GM19043 (cell line): ENCODE data around the gene MRPL46.

ENCODE experiments used
- ATAC-seq: cut with Tn5 transposase; IDR thresholded peaks from one replicate; pipeline ENCODE4 v1.9.1; 2021; ENCODE audit warnings: low read depth; ENCODE audit not compliant: unreplicated experiment

MRPL46 gene

DNA sequence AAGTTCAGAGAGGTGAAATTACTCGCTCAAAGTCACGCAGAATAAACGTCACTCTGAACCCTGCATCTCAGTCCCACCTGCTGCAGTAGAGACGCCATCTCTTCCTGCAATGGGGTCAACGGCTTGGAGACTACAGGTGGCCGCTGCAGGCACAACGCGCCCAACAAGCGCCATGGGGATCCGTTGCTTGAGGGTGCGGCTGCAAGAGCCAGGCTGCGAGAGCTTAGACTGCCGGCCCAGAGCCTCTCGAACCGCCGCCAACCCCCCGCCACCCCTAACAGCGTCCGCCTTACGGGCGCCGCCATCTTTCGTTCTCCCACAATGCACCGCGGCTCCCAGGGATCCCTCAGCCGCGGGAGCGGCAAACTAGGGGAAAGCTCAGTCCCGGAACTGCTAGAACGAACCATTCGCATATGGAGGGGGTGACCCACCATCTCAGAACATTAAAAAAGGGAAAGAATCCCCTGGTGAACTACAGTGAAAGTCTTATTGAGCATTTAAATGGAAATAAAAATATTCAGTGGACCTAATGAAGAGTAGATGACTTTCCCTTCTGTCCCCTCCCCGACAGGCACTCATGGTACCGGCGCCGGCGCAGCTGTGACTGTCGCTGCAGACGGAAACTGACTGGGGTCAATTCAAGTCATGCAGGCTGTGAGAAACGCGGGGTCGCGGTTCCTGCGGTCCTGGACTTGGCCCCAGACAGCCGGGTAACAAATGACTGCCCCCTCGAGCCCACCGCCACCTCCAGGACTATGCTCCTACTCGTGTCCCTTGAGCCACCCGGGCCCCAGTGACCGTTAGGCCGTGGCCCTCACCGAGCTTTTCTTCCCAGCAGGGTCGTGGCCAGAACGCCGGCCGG, at the start of gene MRPL46, which contains the start of gene MRPS11:
MRPL46 (minus strand) TSS at position 316 of the 862 bp plus-strand sequence; CDS start at position 305, 11 bp downstream.
MRPS11 (plus strand) TSS at position 636 of the 862 bp plus-strand sequence; CDS start at position 646, 10 bp downstream.
- ATAC-seq: peak; percentile 86

DNA sequence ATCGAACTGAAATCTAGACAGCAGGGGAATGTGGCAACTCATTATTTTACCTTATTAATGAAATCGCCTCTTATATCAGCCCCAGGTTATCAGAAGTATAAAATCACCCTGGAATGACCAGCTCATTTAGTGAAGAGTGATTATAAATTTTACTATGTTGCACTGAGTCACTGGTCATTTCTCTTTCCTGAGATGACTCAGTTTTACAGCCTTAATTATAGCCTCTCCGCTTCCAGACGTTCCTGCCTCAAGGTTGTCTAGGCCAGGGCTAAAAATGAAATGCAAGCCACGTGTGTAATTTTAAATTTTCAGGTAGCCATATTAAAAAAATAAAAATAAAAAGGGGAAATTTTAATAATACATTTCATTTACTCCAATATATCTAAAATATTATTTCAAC, 46.0 kb upstream of the MRPL46 start:
- no peak for ATAC-seq

DNA sequence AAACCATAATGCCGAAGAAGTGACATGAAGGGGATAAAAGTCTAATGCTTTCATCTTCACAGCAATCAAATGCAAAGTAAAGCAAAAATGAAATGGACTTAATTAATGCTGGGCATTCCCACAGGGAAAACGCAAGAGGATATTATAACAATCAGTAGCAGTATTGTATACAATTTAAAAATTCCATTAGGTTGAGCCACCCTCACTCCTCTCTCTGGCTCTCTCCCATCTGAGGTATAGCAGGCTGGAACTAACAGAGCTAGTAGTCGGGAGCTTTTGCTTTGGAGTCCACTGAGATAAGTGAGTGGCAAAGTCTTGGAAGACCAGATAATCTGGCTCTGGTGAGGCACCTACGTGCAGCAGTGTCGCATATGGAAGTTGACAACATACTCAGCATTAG, 45.4 kb upstream of the MRPL46 start:
- ATAC-seq: no peak

DNA sequence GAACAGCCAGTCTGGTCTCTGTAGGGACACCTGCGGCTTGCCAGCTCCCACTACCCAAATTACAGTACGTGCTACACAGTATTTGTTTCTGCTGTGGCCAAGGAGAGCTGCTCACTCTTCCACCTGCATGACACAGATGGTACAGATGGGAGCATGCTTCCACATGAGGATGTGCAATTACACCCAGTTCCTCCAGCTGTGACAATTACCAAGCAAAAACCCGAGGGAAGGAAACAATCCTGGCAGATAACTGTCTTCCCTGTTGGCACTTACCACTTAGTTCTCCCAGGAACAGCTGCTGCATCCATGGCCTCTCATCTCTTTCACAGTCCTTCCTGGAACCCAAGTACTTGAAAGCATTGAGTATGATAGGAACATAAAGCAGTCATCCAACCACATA, 44.9 kb upstream of the MRPL46 start:
- no peak for ATAC-seq

DNA sequence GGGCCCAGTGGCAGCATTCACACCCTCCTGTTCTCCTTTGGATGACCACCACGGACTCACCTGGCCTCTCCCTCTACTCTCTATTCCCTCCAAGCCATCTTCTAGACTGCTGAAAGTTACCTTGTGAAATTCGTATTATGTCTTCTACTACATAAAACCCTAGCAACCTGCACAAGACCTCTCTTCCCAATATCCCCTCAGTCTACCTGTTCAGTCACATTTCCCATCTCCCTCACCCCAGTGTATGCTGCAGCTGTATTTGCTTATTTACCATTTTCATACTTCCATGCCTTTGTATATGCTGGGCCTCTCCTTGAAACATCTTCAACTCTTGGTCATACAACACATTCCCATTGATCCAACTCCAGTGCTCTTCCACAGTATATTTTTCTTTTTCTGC, 44.0 kb upstream of the MRPL46 start:
- ATAC-seq: no peak

DNA sequence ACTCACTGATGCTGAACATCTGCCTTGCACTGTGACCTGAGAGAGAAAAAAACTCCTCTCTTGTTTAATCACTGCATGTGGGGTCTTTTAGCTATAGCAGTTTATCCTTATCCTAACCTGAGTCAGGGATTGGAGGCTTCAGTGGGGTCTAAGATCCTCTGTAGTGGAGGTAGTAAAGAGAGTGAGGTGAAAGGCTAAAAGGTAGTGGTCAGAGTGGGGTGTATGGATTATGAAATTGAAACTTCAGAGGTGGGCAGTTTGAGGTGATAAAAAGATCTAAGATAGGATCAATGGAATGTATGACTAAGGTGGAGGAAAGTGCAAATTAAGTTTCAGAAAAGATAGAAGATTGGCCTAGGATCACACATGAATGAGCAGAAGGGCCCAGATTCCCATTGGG, 42.8 kb upstream of the MRPL46 start:
- no peak for ATAC-seq

DNA sequence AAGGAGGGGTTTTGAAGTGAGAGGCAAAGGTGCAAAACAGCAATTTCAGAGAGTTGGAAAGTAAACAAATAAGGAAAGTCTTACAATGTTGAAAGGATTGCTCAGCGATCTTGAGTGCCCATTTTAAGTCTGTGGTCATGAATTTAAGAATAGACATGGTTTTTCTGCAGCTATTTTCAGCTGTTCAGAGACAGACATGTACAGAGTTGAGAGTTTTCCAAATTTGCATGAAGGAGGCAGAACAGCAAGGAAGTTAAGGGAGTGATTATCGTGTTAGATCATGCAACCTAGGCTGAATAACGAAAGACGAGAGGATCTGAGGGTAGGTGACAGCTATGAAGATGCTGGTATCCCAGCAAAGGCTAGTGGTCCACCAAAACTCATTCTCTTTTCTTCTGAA, 42.1 kb upstream of the MRPL46 start:
- ATAC-seq: no peak

DNA sequence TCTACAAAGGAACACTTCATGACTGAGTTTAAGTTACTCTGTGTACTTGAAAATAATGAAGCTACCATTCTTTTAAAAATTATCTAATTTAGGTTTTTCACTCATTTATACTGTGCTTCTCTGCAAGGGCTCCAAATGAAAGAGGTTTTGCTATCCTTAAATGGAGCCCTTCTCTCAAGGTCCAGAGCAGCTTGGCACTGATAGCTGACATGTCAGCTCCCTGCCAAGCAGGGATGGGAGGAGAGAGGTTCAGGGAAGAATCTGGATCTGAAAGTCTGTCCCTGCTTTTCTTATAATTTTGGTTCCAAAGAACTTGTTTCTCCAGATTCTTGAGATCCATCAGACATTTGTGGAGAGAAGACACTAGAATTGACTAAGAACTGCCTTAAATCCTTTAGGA, 39.4 kb upstream of the MRPL46 start:
- ATAC-seq: no peak

DNA sequence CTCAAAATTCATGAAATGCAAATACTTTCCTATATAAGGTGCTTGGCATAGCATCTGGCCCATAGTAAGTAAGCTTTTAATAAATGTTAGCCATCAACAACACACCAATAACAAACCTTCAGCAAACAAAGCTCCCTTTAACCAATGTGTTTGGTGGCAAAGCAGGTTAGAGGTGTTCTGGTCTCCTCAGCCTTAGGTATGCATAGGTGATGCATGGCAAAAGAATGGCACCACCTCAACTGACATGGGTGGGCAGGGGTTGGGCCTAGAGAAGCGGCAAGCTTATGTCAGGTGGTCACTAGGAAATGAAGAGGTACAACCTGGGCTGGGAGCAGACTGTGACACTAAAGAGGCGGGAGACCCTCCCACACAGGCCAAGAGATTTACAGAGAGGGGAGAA, 38.5 kb upstream of the MRPL46 start:
- ATAC-seq: no peak

DNA sequence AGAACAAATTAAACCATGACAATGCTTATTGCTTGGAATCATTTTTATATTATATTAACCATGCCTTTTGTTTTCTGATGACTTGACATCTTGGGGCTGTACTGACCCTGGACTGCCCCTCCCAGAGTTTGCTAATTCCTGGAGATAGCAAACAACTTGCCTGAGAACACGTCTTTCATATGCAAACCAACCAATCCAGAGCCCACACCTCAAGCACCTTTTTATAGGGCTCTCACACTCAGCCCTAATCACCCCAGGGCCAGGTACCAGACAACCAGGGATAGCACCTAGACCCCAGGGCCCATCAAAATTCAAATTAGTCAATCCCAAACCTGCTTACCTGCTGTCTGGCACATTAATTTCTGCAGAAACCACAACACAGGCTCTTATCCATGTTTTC, 37.3 kb upstream of the MRPL46 start:
- no peak for ATAC-seq

DNA sequence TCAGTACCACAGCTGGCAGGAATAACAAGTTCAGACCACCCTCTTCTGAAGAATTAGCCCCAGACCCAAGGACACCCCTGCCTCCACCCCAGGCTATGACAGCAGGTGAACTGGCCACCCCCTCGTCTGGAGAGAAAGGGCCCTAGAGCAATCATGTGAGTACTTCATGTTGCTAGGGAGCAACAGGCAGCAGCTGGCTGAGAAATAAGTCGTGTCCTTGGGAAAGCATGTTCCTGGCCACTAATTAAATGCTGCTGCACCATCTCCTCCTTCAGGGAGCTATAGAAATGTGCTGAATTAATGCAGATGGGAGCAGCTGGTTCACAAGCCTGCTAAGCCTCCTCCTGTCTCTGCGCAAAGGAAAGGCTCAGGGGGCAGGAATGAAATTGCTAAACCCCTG, 31.8 kb upstream of the MRPL46 start:
- no peak for ATAC-seq

DNA sequence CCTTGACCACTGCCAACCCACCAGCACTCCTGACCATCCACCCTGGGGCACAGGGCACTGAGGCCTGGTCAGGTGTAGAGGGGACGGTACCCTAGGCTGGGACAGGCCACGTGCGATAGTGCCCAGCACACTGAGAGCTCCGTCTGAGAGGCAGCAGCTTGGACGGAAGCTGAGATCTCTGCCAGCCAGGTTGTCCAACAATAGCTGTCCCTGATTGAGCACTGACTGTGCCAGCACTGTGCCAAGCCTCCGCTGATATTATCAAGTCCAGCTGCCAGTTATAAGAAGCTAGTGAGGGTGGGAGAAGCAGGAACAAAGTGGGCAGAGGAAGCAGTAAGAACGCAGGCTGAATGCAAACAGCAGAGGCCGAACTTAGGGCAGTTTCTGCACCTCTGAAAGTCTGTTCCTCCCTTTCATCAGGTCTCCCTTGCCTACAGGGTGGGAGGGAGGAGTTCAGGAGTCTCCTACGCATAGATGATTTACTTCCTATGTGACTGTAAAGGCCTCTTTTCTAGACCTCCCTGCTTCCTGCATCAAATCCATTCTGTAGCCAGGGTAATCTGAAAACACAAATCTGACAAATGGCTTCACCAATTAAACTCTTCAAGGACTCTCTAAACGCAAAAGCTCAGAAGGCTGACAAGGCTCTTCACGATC, 30.0 kb upstream of the MRPL46 start:
- ATAC-seq: no peak

DNA sequence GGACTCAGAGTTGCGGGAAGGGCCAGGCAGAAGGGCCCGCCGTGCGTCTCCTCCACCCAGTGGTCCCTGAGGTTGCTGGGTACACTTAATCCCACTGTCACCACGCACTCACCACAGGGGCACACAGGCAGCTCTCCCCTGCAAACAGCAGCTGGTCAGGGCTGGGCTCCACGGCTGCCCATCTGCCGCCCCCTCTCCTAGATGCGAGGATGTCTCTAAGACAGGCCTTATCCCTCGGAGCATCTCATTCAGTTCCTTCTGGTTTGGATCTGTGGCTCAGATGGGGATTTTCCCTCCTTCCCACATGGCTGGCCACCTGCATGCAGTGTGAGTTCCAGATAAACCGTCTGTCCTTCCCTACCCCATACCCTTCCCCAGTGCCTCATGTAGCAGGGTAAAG, 26.7 kb upstream of the MRPL46 start:
- ATAC-seq: no peak

DNA sequence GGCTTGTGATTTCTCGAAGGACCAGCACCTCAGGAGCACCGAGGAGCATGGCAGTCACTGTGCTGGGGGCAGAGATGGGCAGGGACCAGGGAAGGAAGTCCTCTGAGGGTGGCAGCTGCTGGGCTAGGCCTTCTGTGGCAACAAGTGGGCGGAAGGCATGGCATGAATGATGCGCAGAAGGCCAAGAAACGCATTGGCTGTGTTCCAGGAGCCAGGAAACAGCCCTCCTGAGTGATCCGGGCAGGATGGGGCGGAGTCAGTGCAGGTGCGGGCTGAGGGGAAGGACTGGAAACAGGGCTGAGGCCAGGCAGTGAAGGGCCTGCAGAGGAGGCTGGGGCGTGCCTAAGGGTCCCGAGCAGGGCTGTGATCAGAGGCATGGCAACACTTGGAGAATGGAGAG, 24.0 kb upstream of the MRPL46 start:
- ATAC-seq: no peak

DNA sequence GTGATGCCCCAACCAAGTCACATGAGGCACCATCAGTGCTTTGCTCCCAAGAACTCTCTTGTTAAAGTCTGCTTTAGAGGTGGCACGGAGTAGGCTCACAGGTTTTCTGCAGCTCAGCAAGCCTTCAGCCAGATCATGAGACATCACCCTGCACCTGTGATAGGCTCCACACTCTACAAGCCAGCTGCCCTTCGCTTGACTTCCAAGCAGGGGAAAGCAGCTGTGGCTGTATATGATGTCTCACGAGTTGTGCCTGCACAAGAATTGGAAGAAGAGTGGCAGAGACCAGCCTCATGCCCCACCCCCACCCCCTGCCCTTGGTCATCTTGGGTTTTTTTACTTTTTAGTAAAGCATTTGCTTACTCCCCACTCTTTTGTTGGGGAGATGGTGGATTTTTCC, 22.8 kb upstream of the MRPL46 start:
- no peak for ATAC-seq

DNA sequence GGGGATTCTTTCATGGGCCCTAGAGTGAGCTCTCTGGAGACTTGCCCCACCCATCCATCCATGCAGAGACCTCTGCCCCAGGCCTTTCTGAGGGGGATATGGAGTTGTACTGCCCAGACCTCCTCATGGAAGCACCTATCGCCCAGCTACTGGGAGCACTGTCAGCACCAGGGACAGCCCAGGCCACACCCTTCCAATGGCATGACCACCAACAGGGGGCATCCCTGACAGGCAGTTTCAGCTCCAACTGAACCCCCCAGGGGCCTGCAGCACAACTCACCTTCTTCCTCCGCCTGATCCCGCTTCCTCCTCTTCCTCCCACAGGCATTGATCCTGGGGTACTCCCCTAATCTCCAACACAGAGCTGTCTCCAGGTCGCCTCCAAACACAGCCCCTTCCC, 22.1 kb upstream of the MRPL46 start:
- no peak for ATAC-seq

DNA sequence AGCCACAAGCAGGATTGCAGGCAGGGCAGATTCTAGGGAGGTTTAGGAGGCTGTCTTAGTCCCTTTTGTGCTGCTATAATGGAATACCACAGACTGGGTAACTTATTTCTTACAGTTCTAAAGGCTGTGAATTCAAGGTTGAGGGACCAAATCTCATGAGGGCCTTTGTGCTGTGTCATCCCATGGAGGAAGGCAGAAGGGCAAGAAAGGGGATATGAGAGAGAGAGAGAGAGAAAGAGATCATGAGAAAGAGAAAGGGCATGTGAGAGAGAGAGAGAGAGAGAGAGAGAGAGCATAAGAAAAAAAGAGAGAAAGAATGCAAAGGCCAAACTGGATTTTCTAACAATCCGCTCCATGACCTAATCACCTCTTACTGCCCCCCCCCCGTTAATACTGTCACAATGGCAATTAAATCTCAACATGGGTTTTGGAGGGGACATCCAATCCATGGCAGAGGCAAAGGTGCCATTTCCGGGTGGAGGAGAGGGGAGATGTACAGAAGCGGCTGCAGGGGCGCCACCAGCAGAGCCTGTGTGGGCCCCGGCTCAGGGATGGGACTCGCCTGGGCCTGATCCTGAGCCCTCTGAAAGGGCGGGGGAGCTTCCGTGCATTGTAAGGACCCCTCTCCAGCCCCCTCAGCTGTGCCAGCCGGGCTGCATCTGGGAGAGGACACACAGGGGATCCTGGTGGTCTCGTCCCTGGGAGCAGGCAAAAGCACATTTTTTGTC, 20.8 kb upstream of the MRPL46 start:
- ATAC-seq: no peak

DNA sequence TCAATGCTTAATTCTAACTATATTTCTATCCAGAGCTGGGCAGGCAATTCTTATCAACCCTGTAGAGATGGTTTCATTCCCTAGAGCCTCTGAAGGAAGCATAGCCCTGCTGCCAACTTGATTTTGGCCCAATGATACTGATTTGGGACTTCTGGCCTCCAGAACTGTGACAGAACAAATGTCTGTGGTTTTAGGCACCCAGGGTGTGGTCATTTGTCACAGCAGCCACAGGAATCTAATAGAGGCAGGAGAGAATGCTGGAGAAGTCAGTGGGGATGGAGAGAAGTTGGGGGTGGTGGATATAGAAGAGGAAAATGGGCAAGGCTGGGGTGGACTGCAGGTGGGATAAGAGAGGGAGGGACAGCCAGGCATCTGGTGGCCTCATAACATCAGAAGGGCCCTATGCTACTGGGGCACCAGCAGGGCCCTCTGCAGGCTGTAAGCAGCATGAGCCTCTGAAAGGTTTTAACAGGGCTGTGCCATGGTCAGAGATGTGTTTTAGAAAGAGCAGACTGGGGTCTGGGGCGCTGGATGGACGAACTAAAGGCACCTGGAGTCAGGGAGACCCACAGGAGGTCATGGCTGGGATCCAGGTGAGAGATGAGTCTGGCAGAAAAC, 20.1 kb upstream of the MRPL46 start:
- ATAC-seq: no peak

DNA sequence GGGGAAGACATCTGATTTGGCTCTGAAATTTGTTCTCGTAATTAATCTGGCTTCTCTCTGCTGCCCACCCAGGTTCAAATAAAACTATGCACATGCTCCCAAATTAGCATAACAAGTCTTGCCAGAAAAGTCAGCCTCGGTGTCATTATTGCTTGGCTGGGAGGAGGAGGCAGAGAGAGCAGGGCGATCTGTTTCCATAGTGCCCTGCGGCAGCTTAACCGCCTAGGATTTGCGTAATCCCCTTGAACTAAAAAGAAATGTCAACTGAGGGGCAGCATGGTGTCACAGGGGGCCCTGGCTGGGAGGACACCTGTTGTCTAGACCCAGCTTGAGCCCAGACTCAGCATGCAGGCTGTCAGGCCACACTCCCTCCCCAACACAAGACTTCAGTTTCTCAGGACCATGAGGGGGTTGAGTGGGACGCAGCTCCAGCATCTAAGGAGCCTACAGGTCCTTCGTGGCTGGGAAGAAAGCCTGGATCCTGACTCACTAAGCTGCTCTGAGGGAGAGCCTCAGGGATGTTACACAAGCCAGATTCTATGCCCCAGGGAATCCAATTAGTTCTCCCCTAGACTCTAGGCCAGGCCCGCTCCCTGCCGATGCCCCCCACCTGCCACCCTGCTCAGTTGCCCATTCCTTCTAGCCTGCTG, 17.6 kb upstream of the MRPL46 start:
- ATAC-seq: no peak

DNA sequence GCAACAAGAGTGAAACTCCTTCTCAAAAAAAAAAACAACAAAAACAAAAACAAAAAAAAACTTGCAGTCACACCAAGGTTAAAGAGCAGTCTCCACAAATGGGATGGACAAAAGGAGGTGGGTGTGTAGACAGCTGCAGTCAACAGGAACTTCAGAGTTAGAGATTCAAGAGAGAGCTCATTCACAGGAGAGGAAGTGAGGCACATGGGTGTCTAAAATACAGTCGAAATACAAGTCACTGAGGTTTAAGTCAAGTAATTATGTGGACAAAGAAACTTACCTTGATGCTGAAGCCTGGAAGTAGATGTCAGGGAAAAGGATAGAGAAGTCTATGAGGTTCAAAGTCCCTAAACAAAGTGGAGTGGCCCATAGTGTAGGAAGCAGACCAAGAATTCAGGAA, 15.1 kb upstream of the MRPL46 start:
- ATAC-seq: no peak
